Mucosa of stomach (tissue), 1 donor: ENCODE measurements around the gene PNPLA6.
"Not testable (repeated sequence)": the region's sequence is repeated elsewhere in the genome, so short reads cannot be mapped to it uniquely, and the experiment has no call there.

Source experiments
- H3K27me3 ChIP-seq: one replicate; pipeline ENCODE4 v1.7.0; 2013; ENCODE audit warnings: mild to moderate bottlenecking, low read length; ENCODE audit not compliant: control insufficient read depth, insufficient read depth
- H3K36me3 ChIP-seq: one replicate; pipeline ENCODE4 v1.7.0; 2013; ENCODE audit warnings: low read length; ENCODE audit not compliant: control insufficient read depth, insufficient read depth
- H3K4me1 ChIP-seq: one replicate; pipeline ENCODE4 v1.7.0; 2013; ENCODE audit warnings: mild to moderate bottlenecking, low read length; ENCODE audit not compliant: control insufficient read depth, insufficient read depth
- H3K4me3 ChIP-seq: one replicate; pipeline ENCODE4 v1.7.0; 2013; ENCODE audit warnings: low read length
- H3K9ac ChIP-seq: one replicate; pipeline ENCODE4 v1.7.0; 2013; ENCODE audit warnings: mild to moderate bottlenecking, low read length, moderate library complexity
- H3K9me3 ChIP-seq: one replicate; pipeline ENCODE4 v1.7.0; 2013; ENCODE audit warnings: mild to moderate bottlenecking, low read length, moderate library complexity; ENCODE audit not compliant: control insufficient read depth
- donor health status: Pancreatic carcinoma.

PNPLA6 gene

DNA sequence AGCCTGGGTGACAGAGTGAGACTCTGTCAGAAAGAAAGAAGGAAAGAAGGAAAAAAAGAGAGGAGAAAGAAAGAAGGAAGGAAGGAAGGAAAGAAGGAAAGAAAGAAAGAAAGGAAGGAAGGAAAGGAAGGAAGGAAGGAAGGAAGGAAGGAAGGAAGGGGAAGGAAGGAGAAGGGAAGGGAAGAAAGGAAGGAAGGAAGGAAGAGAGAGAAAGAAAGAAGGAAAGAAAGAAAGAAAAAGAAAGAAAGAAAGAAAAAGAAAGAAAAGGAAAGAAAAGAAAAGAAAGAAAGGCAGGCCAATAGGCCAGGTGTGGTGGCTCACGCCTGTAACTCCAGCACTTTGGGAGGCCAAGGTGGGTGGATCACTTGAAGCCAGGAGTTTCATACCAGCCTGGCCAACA lies 41.9 kb downstream of the PNPLA6 start:
- not testable (repeated sequence) for H3K36me3 ChIP-seq, H3K4me1 ChIP-seq, H3K4me3 ChIP-seq, H3K9me3 ChIP-seq, H3K9ac ChIP-seq, H3K27me3 ChIP-seq

DNA sequence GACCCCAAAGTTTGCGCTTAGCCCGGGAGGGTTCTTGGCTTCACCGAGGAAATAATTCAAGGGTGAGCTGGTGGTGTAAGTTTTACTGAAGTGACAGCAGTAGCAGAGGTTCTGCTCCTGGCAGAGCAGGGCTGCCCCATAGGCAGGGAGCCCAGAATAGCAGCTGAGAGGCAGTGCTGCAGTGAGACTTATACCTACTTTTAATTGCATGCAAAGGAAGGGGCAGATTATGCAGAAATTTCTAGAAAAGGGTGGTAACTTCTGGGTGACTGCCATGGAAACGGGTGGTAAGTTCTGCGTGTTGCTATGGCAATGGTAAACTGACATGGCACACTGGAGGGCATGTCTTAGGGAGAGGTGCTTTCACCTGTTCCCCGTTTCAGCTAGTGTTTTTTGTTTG lies 42.6 kb downstream of the PNPLA6 start:
- H3K9me3 ChIP-seq = no peaks in the 10 kb centered on the region
- H3K36me3 ChIP-seq = no peaks in the 10 kb centered on the region
- H3K27me3 ChIP-seq = no peaks in the 10 kb centered on the region
- no peaks in the 10 kb centered on the region for H3K4me1 ChIP-seq
- H3K4me3 ChIP-seq = no peak overlapping the region
- no peak overlapping the region for H3K9ac ChIP-seq

DNA sequence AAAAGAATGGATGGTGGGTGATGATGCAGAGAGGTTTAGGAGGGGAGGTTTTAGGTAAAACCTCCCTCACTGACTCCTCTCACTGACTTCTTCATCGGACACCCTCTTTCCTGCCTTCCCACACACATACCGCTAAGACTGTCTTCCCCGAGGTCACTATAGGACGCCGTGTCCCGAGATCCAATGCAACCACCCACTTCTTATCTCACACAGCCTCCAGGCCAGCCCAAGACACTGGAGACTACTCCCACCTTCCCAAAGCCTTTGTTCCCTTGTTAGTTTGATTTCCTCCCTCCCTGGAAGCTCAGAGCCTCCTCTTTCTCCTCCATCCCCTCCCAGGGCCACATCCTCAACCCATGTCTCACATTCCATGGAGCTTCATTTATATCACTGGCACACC lies 43.7 kb downstream of the PNPLA6 start:
- H3K4me3 ChIP-seq = no peak overlapping the region
- no peaks in the 10 kb centered on the region for H3K36me3 ChIP-seq
- H3K9ac ChIP-seq = no peak overlapping the region
- H3K27me3 ChIP-seq = no peaks in the 10 kb centered on the region
- no peaks in the 10 kb centered on the region for H3K9me3 ChIP-seq
- no peaks in the 10 kb centered on the region for H3K4me1 ChIP-seq

GRCh38 chr19:7582446-7582845 lies 46.9 kb downstream of the PNPLA6 start:
- no peaks in the 10 kb centered on the region for H3K36me3 ChIP-seq
- H3K4me1 ChIP-seq = no peaks in the 10 kb centered on the region
- no peaks in the 10 kb centered on the region for H3K27me3 ChIP-seq
- H3K9ac ChIP-seq = no peak overlapping the region
- H3K9me3 ChIP-seq = no peaks in the 10 kb centered on the region
- H3K4me3 ChIP-seq = no peak overlapping the region

DNA sequence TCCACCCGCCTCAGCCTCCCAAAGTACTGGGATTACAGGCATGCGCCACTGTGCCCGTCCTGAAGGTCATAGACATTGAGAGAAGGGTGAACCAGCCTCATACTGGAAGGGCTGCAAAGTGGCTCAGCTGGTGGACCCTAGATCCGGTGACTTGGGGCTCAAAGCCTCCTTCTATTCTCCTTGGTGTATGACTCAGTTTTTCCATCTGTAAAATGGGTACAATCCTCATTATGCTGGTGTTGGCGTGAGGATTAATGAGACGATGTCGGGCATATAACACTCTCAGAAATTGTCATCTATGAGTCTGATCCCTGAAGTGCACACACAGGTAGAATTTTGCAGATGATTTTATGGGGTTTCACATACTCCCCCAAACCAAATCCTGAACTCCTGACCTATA lies 54.3 kb downstream of the PNPLA6 start:
- Histone ChIP-seq H3K36me3 (no peaks in the 10 kb centered on the region), H3K9ac (no peak overlapping the region), H3K9me3 (no peaks in the 10 kb centered on the region), H3K4me3 (no peak overlapping the region), H3K27me3 (no peaks in the 10 kb centered on the region), H3K4me1 (peaks cover 10% of the 10 kb centered on the region)

- Histone ChIP-seq H3K9me3 (no peaks in the 10 kb centered on the region), H3K9ac (no peak overlapping the region), H3K36me3 (no peaks in the 10 kb centered on the region), H3K4me3 (no peak overlapping the region), H3K4me1 (peaks cover 10% of the 10 kb centered on the region), H3K27me3 (no peaks in the 10 kb centered on the region)
Observed at GRCh38 chr19:7590256-7590655, 54.7 kb downstream of the PNPLA6 start.

DNA sequence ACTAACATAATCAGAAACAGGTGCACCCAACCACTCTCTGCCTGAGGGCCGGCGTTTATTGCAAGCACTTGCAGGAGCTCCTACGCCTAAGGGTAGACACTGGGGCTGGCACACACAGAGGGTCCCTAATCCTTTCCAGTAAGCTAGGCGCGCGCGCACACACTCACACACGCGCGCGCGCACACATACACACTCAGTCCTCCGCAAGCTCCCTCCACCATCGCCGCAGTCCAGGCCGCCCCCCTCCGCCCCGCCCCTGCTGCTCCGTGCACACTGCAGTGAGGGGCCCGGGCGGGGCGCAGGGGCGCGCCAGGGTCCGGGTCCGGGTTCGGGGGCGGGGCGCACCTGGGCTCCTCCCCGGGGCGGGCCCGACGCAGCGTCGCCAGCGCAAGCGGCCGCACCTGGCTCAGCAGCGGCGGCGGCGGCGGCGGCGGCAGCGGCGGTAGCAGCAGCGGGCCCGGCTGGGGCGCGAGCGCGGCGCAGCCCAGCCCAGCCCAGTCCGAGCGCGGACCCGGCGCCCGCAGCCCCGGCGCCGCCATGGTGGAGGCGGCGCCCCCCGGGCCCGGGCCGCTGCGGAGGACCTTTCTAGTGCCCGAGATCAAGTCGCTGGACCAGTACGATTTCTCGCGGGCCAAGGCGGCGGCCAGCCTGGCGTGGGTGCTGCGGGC lies 60.1 kb downstream of the PNPLA6 start, which contains the start of gene CAMSAP3:
TSS of gene CAMSAP3 (plus strand) at position 398 of the 668 bp plus-strand sequence. CDS start at position 538, 140 bp downstream.
- Histone ChIP-seq H3K4me3 (peak within 1 kb of the TSS; percentile 32), H3K36me3 (no peaks in the 10 kb centered on the region), H3K27me3 (peaks cover 10% of the 10 kb centered on the region), H3K9ac (peak within 1 kb of the TSS; percentile 71), H3K9me3 (no peaks in the 10 kb centered on the region), H3K4me1 (peaks cover 22% of the 10 kb centered on the region)

GRCh38 chr19:7596211-7596937 lies 60.9 kb downstream of the PNPLA6 start:
- no peaks in the 10 kb centered on the region for H3K9me3 ChIP-seq

DNA sequence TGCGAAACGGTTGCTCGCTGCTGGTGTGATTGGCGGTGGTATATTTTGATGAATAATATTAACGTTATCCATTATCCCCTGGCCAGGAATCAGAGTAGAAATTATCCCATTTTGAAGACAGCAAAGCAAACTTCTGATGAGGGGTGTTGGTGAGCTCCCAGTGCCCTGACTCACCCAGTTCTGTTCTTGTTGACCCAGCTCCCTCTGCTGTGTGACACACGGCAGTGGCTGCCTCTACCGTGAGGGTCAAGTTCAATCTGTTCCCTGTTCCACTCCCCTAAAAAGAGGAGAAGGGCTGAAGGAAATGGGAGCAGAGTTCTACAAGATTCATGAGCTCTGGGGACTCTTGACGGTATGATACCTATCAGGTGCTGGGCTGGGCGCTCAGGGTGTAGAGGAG lies 62.2 kb downstream of the PNPLA6 start:
- Histone ChIP-seq H3K4me1 (peaks cover 28% of the 10 kb centered on the region), H3K36me3 (no peaks in the 10 kb centered on the region), H3K4me3 (no peak overlapping the region), H3K9me3 (no peaks in the 10 kb centered on the region), H3K27me3 (peaks cover 10% of the 10 kb centered on the region), H3K9ac (no peak overlapping the region)

More at GRCh38 chr19:7596211-7596937, 60.9 kb downstream of the PNPLA6 start:
- Histone ChIP-seq H3K27me3 (peaks cover 10% of the 10 kb centered on the region), H3K36me3 (no peaks in the 10 kb centered on the region), H3K9ac (peak overlapping the region; percentile 71), H3K4me3 (peak overlapping the region; percentile 32), H3K4me1 (peaks cover 19% of the 10 kb centered on the region)

- Histone ChIP-seq H3K4me3 (no peak overlapping the region), H3K9ac (no peak overlapping the region), H3K9me3 (no peaks in the 10 kb centered on the region), H3K4me1 (peaks cover 32% of the 10 kb centered on the region), H3K27me3 (peaks cover 10% of the 10 kb centered on the region), H3K36me3 (no peaks in the 10 kb centered on the region)
Observed at GRCh38 chr19:7598180-7598579, 62.7 kb downstream of the PNPLA6 start.

GRCh38 chr19:7600721-7601120 lies 65.2 kb downstream of the PNPLA6 start:
- peaks cover 47% of the 10 kb centered on the region for H3K4me1 ChIP-seq
- no peaks in the 10 kb centered on the region for H3K9me3 ChIP-seq
- H3K4me3 ChIP-seq = no peak overlapping the region
- peaks cover 10% of the 10 kb centered on the region for H3K27me3 ChIP-seq
- no peak overlapping the region for H3K9ac ChIP-seq
- H3K36me3 ChIP-seq = no peaks in the 10 kb centered on the region

DNA sequence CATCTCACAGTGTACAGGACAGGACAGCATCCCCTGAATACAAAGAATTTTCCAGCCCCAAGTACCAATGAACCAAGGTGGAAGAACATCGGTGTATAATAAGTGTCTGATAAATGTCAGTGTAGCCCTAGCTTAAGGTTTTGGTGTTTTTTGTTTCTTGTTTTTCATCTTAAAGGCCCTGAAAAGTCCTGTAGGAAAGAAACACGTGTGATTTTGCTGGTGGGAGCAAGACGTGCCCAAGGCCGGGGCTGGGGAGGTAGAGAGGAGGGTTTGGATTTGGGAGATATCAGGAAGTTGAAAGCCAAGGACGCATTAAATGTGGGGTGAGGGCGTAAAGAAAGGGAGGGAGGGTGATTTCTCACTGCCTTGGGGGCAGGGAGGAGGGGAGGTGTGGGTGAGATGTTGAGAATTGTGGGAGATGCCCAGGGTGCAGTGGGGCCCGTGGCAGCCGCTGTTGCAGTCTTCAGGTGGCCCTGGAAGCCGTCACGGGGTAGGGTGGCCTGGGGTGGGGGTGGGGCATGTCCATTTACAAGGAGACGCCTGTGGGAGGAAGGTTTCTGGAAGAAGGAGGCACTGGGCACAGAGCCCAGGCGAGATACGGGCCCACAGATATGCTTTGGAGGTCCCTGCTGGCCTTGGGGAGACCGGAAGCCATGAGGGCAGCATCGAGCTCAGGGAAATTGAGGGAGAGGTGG lies 66.9 kb downstream of the PNPLA6 start:
- H3K27me3 ChIP-seq = no peaks in the 10 kb centered on the region
- no peaks in the 10 kb centered on the region for H3K9me3 ChIP-seq
- H3K4me1 ChIP-seq = peaks cover 40% of the 10 kb centered on the region
- no peak overlapping the region for H3K4me3 ChIP-seq
- peak overlapping the region; percentile 39 for H3K9ac ChIP-seq
- no peaks in the 10 kb centered on the region for H3K36me3 ChIP-seq
